ENCODE measurements around the gene SERPINA10. TPM values are rescaled to one million over a fixed set of nuclear protein-coding genes. Genes with fewer than 3 reads are reported as not detected.

Gene SERPINA10
- total RNA-seq, 2 experiments from 2014 or later: not detected

DNA sequence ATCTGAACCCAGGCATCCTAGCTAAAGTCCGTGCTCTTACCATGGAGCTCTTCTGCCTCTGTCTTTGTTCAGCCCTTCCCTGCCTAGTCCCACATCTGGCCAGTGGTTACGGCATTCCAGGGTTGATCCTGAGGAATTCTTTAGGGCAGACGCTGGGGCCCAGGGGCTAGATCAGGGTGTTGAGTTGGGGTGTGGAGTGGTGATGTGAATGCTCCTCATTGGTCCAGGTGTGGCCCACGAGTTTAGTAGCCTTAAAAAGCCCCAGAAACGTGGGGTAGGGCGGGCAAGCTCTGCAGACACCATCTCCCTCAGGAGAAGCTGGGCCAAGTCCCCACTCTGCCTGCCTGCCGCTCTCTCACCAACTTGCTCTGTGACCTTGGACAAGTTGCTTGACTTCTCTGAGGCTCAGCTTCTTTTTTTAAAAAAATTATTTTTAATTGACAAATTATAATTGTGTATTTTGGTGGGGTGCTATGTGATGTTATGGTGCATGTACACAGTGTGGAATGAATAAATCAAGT, 39.1 kb upstream of the SERPINA10 start:
- no peaks in the 10 kb centered on the region for H3K79me2 ChIP-seq (ENCODE audit: insufficient read depth, low read depth, low read length)
- H4K20me1 ChIP-seq (ENCODE audit: insufficient read depth, low read length): no peaks in the 10 kb centered on the region
- ChIA-PET POLR2A (no interaction called here), CTCF (ENCODE audit: unreplicated experiment) (no interaction called here)
- no peak overlapping the region for H3K27ac ChIP-seq (ENCODE audit: low read depth, low read length, poor library complexity, severe bottlenecking)
- BruUV-seq (replicated peaks): no TSS peak
- intact Hi-C loops (cut with micrococcal nuclease; ENCODE audit: unreplicated experiment): no loop called here
- no peak overlapping the region for H2AFZ ChIP-seq (ENCODE audit: low read length)
- TF ChIP-seq, protein P1, sequence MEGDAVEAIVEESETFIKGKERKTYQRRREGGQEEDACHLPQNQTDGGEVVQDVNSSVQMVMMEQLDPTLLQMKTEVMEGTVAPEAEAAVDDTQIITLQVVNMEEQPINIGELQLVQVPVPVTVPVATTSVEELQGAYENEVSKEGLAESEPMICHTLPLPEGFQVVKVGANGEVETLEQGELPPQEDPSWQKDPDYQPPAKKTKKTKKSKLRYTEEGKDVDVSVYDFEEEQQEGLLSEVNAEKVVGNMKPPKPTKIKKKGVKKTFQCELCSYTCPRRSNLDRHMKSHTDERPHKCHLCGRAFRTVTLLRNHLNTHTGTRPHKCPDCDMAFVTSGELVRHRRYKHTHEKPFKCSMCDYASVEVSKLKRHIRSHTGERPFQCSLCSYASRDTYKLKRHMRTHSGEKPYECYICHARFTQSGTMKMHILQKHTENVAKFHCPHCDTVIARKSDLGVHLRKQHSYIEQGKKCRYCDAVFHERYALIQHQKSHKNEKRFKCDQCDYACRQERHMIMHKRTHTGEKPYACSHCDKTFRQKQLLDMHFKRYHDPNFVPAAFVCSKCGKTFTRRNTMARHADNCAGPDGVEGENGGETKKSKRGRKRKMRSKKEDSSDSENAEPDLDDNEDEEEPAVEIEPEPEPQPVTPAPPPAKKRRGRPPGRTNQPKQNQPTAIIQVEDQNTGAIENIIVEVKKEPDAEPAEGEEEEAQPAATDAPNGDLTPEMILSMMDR (conservative IDR thresholded peaks at IDR 0.05; ENCODE audit: low read length): no peak
- no peak for TF ChIP-seq EZH2phosphoT487 (IDR thresholded peaks at IDR 0.05; ENCODE audit: borderline replicate concordance, low read depth, low read length)
- no peaks in the 10 kb centered on the region for H3K36me3 ChIP-seq (ENCODE audit: insufficient read depth, low read length)
- no peaks in the 10 kb centered on the region for H3K9me2 ChIP-seq (ENCODE audit: insufficient read depth, low read length)
- H3K9me3 ChIP-seq (ENCODE audit: low read length): no peaks in the 10 kb centered on the region
- no peaks in the 10 kb centered on the region for H3K4me1 ChIP-seq (ENCODE audit: insufficient read depth, low read length, poor library complexity, severe bottlenecking)
- DNase-seq (ENCODE audit: low spot score): no peak
- H3K4me2 ChIP-seq (ENCODE audit: low read length): no peak overlapping the region
- H3K4me3 ChIP-seq (ENCODE audit: low read depth, low read length, poor library complexity, severe bottlenecking): no peak overlapping the region

DNA sequence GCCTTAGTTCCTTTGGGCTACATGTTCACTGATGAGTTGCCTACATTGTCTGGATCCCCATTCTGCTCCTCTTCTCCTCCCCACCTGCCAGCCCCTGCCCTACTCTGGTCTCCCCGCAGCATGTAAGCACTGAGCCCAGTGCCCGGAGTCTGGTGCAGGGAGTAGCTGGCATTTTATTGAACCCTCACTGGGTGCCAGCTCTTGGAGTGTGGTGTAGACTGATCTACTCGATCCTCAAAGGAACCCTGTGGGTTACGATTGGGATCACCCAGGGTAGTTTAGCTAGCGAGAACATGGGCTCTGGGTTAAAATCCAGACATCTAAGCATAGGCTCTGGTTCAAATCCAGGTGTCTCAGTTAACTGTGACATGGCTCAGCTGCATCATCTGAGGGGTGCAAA, 38.4 kb upstream of the SERPINA10 start:
- BruUV-seq (replicated peaks): no TSS peak
- H3K36me3 ChIP-seq (ENCODE audit: insufficient read depth, low read length): no peaks in the 10 kb centered on the region
- no peaks in the 10 kb centered on the region for H3K4me1 ChIP-seq (ENCODE audit: insufficient read depth, low read length, poor library complexity, severe bottlenecking)
- CTCF ChIA-PET (ENCODE audit: unreplicated experiment): no interaction called here
- intact Hi-C loops (cut with micrococcal nuclease; ENCODE audit: unreplicated experiment): no loop called here
- no peak for TF ChIP-seq EZH2phosphoT487 (IDR thresholded peaks at IDR 0.05; ENCODE audit: borderline replicate concordance, low read depth, low read length)
- TF ChIP-seq, protein P1 (conservative IDR thresholded peaks at IDR 0.05; ENCODE audit: low read length): no peak
- no peaks in the 10 kb centered on the region for H3K79me2 ChIP-seq (ENCODE audit: insufficient read depth, low read depth, low read length)
- no peaks in the 10 kb centered on the region for H4K20me1 ChIP-seq (ENCODE audit: insufficient read depth, low read length)
- no peak overlapping the region for H3K4me3 ChIP-seq (ENCODE audit: low read depth, low read length, poor library complexity, severe bottlenecking)
- no peaks in the 10 kb centered on the region; the same call in 1 of the 2 replicates for H3K9me2 ChIP-seq (ENCODE audit: insufficient read depth, low read length)
- H3K27ac ChIP-seq (ENCODE audit: low read depth, low read length, poor library complexity, severe bottlenecking): no peak overlapping the region
- POLR2A ChIA-PET: no interaction called here
- DNase-seq (ENCODE audit: low spot score): no peak
- no peaks in the 10 kb centered on the region for H3K9me3 ChIP-seq (ENCODE audit: low read length)
- H2AFZ ChIP-seq (ENCODE audit: low read length): no peak overlapping the region
- no peak overlapping the region for H3K4me2 ChIP-seq (ENCODE audit: low read length)

DNA sequence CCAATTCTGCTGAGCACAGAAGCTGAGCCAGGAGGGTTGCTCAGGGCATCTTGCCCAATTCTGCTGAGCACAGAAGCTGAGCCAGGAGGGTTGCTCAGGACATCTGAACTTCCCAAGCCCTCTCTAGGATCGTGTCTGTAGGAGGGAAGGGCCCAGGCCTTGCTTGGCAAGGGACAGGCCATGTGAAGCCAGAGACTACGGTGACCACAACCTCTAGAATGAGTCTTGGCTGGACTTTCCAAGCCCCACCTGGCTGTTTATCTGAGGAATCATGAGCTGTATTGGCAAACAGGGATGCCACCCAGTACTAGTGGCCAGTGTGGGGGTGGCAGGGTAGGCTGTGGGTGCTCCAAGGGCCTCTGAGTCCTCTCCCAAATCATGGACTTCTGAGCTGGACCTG, 37.8 kb upstream of the SERPINA10 start:
- Histone ChIP-seq H4K20me1 (ENCODE audit: insufficient read depth, low read length) (no peaks in the 10 kb centered on the region), H3K9me2 (ENCODE audit: insufficient read depth, low read length) (no peaks in the 10 kb centered on the region; the same call in 1 of the 2 replicates), H2AFZ (ENCODE audit: low read length) (no peak overlapping the region), H3K36me3 (ENCODE audit: insufficient read depth, low read length) (no peaks in the 10 kb centered on the region), H3K4me2 (ENCODE audit: low read length) (no peak overlapping the region), H3K4me3 (ENCODE audit: low read depth, low read length, poor library complexity, severe bottlenecking) (no peak overlapping the region), H3K79me2 (ENCODE audit: insufficient read depth, low read depth, low read length) (no peaks in the 10 kb centered on the region), H3K27ac (ENCODE audit: low read depth, low read length, poor library complexity, severe bottlenecking) (no peak overlapping the region), H3K4me1 (ENCODE audit: insufficient read depth, low read length, poor library complexity, severe bottlenecking) (no peaks in the 10 kb centered on the region), H3K9me3 (ENCODE audit: low read length) (no peaks in the 10 kb centered on the region)
- TF ChIP-seq, protein P1 (conservative IDR thresholded peaks at IDR 0.05; ENCODE audit: low read length): no peak
- TF ChIP-seq EZH2phosphoT487 (IDR thresholded peaks at IDR 0.05; ENCODE audit: borderline replicate concordance, low read depth, low read length): no peak
- CTCF ChIA-PET (ENCODE audit: unreplicated experiment): no interaction called here
- intact Hi-C loops (cut with micrococcal nuclease; ENCODE audit: unreplicated experiment): no loop called here
- no peak for DNase-seq (ENCODE audit: low spot score)
- POLR2A ChIA-PET: no interaction called here
- no TSS peak for BruUV-seq (replicated peaks)

Data from OCI-LY7 (cell line).